Measurements from ENCODE around the gene PYGB. TPM values are rescaled to one million over a fixed set of nuclear protein-coding genes. Genes with fewer than 3 reads are reported as not detected.
A peak's percentile ranks its signal among the peaks of the same experiment; 100 is the strongest.
"Not testable (repeated sequence)": the region's sequence is repeated elsewhere in the genome, so short reads cannot be mapped to it uniquely, and the experiment has no call there.

The PYGB gene
- total RNA-seq, 1 experiment from 2014 or later: 192 TPM

- Histone ChIP-seq H3K9me3 (replicated peaks) (no peaks in the 10 kb centered on the region), H3K4me3 (no peak overlapping the region), H3K4me1 (replicated peaks) (peaks cover 44% of the 10 kb centered on the region), H3K27ac (peak overlapping the region; percentile 98), H3K36me3 (peaks cover 47% of the 10 kb centered on the region), H3K27me3 (replicated peaks) (no peaks in the 10 kb centered on the region)
- DNase-seq (ENCODE audit: low read depth in 1 of 2, low spot score in 2 of 2): no peak
These were observed 60.2 kb downstream of the PYGB start for GRCh38 chr20:25308083-25308491.

- H3K4me1 ChIP-seq (replicated peaks): peaks cover 48% of the 10 kb centered on the region
- H3K9me3 ChIP-seq (replicated peaks): no peaks in the 10 kb centered on the region
- no peak overlapping the region for H3K4me3 ChIP-seq
- H3K27me3 ChIP-seq (replicated peaks): no peaks in the 10 kb centered on the region
- H3K36me3 ChIP-seq: peaks cover 39% of the 10 kb centered on the region
- peak overlapping the region; percentile 98 for H3K27ac ChIP-seq
- peak; percentile 94 to 95 for DNase-seq (ENCODE audit: low read depth in 1 of 2, low spot score in 2 of 2)
These were observed 60.9 kb downstream of the PYGB start for GRCh38 chr20:25308671-25309394.

GRCh38 chr20:25309395-25310267, 61.7 kb downstream of the PYGB start:
- no peaks in the 10 kb centered on the region for H3K9me3 ChIP-seq (replicated peaks)
- H3K27me3 ChIP-seq (replicated peaks): no peaks in the 10 kb centered on the region
- H3K27ac ChIP-seq: peak overlapping the region; percentile 98
- peak; percentile 92 to 95 for DNase-seq (ENCODE audit: low read depth in 1 of 2, low spot score in 2 of 2)
- H3K4me3 ChIP-seq: peak overlapping the region; percentile 3
- peaks cover 56% of the 10 kb centered on the region for H3K4me1 ChIP-seq (replicated peaks)
- peaks cover 32% of the 10 kb centered on the region for H3K36me3 ChIP-seq

GRCh38 chr20:25310268-25310920, 62.5 kb downstream of the PYGB start:
- Histone ChIP-seq H3K27me3 (replicated peaks) (no peaks in the 10 kb centered on the region), H3K4me1 (replicated peaks) (peaks cover 61% of the 10 kb centered on the region), H3K9me3 (replicated peaks) (no peaks in the 10 kb centered on the region), H3K4me3 (peak overlapping the region; percentile 22), H3K36me3 (peaks cover 33% of the 10 kb centered on the region), H3K27ac (peak overlapping the region; percentile 98)
- DNase-seq (ENCODE audit: low read depth in 1 of 2, low spot score in 2 of 2): peak; percentile 91 to 96

GRCh38 chr20:25310921-25311728, 63.2 kb downstream of the PYGB start:
- Histone ChIP-seq H3K4me3 (peak overlapping the region; percentile 22), H3K27ac (peak overlapping the region; percentile 98), H3K4me1 (replicated peaks) (peaks cover 64% of the 10 kb centered on the region), H3K27me3 (replicated peaks) (no peaks in the 10 kb centered on the region), H3K9me3 (replicated peaks) (no peaks in the 10 kb centered on the region), H3K36me3 (peaks cover 28% of the 10 kb centered on the region)
- DNase-seq (ENCODE audit: low read depth in 1 of 2, low spot score in 2 of 2): peak; percentile 90 to 97

- not testable (repeated sequence) for DNase-seq (ENCODE audit: low read depth in 1 of 2, low spot score in 2 of 2)
These were observed 64.8 kb downstream of the PYGB start for GRCh38 chr20:25312716-25313115.

GRCh38 chr20:25313593-25313992, 65.7 kb downstream of the PYGB start:
- Histone ChIP-seq H3K4me3 (no peak overlapping the region), H3K27ac (peak overlapping the region; percentile 46; the same call in 1 of the 2 replicates), H3K27me3 (replicated peaks) (no peaks in the 10 kb centered on the region), H3K36me3 (peaks cover 25% of the 10 kb centered on the region), H3K9me3 (replicated peaks) (no peaks in the 10 kb centered on the region), H3K4me1 (replicated peaks) (peaks cover 56% of the 10 kb centered on the region)
- DNase-seq (ENCODE audit: low read depth in 1 of 2, low spot score in 2 of 2): no peak

More at GRCh38 chr20:25312716-25313115, 64.8 kb downstream of the PYGB start:
- H3K4me3 ChIP-seq; H3K9me3 ChIP-seq (replicated peaks); H3K27me3 ChIP-seq (replicated peaks); H3K27ac ChIP-seq: not testable (repeated sequence)
- Histone ChIP-seq H3K36me3 (peaks cover 29% of the 10 kb centered on the region), H3K4me1 (replicated peaks) (peaks cover 64% of the 10 kb centered on the region)

GRCh38 chr20:25314497-25315417, 66.9 kb downstream of the PYGB start:
- peaks cover 45% of the 10 kb centered on the region for H3K4me1 ChIP-seq (replicated peaks)
- H3K9me3 ChIP-seq (replicated peaks): no peaks in the 10 kb centered on the region
- no peaks in the 10 kb centered on the region for H3K27me3 ChIP-seq (replicated peaks)
- H3K4me3 ChIP-seq: no peak overlapping the region
- no peak overlapping the region for H3K27ac ChIP-seq
- peaks cover 24% of the 10 kb centered on the region for H3K36me3 ChIP-seq
- no peak for DNase-seq (ENCODE audit: low read depth in 1 of 2, low spot score in 2 of 2)

GRCh38 chr20:25315418-25316210, 67.7 kb downstream of the PYGB start:
- no peak overlapping the region for H3K4me3 ChIP-seq
- no peak overlapping the region for H3K27ac ChIP-seq
- H3K4me1 ChIP-seq (replicated peaks): peaks cover 36% of the 10 kb centered on the region
- H3K27me3 ChIP-seq (replicated peaks): no peaks in the 10 kb centered on the region
- DNase-seq (ENCODE audit: low read depth in 1 of 2, low spot score in 2 of 2): no peak
- no peaks in the 10 kb centered on the region for H3K9me3 ChIP-seq (replicated peaks)
- H3K36me3 ChIP-seq: peaks cover 32% of the 10 kb centered on the region

GRCh38 chr20:25316506-25317190, 68.8 kb downstream of the PYGB start:
- H3K9me3 ChIP-seq (replicated peaks): no peaks in the 10 kb centered on the region
- peaks cover 40% of the 10 kb centered on the region for H3K36me3 ChIP-seq
- H3K4me3 ChIP-seq: no peak overlapping the region
- H3K27ac ChIP-seq: no peak overlapping the region
- H3K4me1 ChIP-seq (replicated peaks): peaks cover 26% of the 10 kb centered on the region
- no peak for DNase-seq (ENCODE audit: low read depth in 1 of 2, low spot score in 2 of 2)
- H3K27me3 ChIP-seq (replicated peaks): no peaks in the 10 kb centered on the region

GRCh38 chr20:25317351-25318075, 69.6 kb downstream of the PYGB start:
- no peak for DNase-seq (ENCODE audit: low read depth in 1 of 2, low spot score in 2 of 2)
- Histone ChIP-seq H3K9me3 (replicated peaks) (no peaks in the 10 kb centered on the region), H3K27me3 (replicated peaks) (no peaks in the 10 kb centered on the region), H3K27ac (no peak overlapping the region), H3K4me3 (no peak overlapping the region), H3K4me1 (replicated peaks) (peaks cover 20% of the 10 kb centered on the region), H3K36me3 (peaks cover 46% of the 10 kb centered on the region)

Measured in SJSA1 (cell line).